MM.1S (cell line): ENCODE measurements around the gene PM20D1.

Experiments
- CTCF ChIP-seq: fragments of 300-600 bp; sonication (generic); IDR thresholded peaks from 2 replicates; pipeline ENCODE4 v1.5.1; 2016; ENCODE audit warnings: antibody characterized with exemption, low read length, mixed read lengths
- EZH2phosphoT487 ChIP-seq: fragments of 300-600 bp; sonication (generic); IDR thresholded peaks from 2 replicates; pipeline ENCODE4 v1.6.1; 2018; ENCODE audit warnings: antibody characterized with exemption, low read length

DNA sequence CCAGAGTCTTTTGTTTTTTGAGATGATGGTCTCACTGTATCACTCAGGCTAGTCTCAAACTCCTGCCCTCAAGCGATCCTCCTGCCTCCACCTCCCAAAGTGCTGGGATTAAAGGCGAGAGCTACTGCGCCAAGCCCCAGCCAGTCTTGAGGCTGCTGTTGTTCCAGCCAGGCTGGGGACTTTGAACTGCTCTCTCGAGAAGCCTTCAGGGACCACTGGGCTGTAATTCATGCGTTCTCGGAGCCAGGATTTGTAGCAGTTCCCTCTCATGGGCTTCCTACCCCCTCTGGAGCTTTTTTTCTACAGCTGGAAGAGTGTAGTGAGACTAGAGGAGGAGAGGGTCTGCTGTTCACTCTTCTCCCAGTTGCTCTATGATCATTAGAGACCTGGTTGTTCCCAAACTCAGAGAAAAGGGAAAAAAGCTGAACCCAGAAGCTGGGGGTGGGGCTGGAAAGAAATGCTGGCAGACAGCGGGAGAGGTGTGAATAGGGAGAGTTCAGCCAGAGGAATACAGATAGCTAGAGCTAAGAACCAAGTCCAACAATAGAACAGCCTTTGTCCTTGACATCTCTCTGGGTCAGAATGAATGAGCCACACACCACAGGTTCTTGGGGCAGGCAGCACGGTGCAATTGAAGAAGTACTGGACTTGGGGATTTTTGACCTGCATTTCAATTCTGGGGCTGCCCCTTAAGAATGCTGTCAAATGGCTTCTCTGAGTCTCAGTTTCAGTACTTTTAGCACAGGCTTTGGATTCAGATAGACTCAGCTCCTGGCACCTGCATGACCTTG lies 23.7 kb downstream of the PM20D1 start:
- TF ChIP-seq CTCF (no peak), EZH2phosphoT487 (no peak)
